HepG2 (cell line): Measurements from ENCODE around the gene FANK1. TPM values are rescaled to one million over a fixed set of nuclear protein-coding genes. Genes with fewer than 3 reads are reported as not detected.

Source experiments
- ATRX ChIP-seq: sonication (generic); formaldehyde crosslinking; IDR thresholded peaks from 2 replicates; pipeline ENCODE4 v1.4.0; 2020; ENCODE audit warnings: missing genetic modification reagents, borderline replicate concordance
- FOSL1 ChIP-seq: sonication (generic); formaldehyde crosslinking; IDR thresholded peaks from 2 replicates; pipeline ENCODE4 v1.9.0; 2021; ENCODE audit warnings: missing genetic modification reagents, borderline replicate concordance
- FOSL2 ChIP-seq: sonication (generic); formaldehyde crosslinking; IDR thresholded peaks from 2 replicates; pipeline ENCODE4 v1.4.0; 2020; ENCODE audit warnings: missing genetic modification reagents
- FOXA1 ChIP-seq, 2 experiments: fragments of 450-650 bp in 1 of 2; sonication (generic) in 1 of 2; formaldehyde crosslinking in 1 of 2; IDR thresholded peaks; 2 replicates each; pipeline versions ENCODE4 v1.4.0 to v1.6.1; 2016 to 2020; ENCODE audit warnings: missing genetic modification reagents in 1 of 2
- FOXK2 ChIP-seq: fragments of 450-650 bp; IDR thresholded peaks from 2 replicates; pipeline ENCODE4 v1.6.1; 2016
- GATAD2A ChIP-seq: IDR thresholded peaks from 2 replicates; pipeline ENCODE4 v1.6.1; 2016
- HOXA5 ChIP-seq: sonication (generic); formaldehyde crosslinking; IDR thresholded peaks from 2 replicates; pipeline ENCODE4 v1.4.0; 2020; ENCODE audit warnings: missing genetic modification reagents
- JUND ChIP-seq: sonication (generic); formaldehyde crosslinking; IDR thresholded peaks from 2 replicates; pipeline ENCODE4 v1.8.0; 2022; ENCODE audit warnings: mild to moderate bottlenecking, missing genetic modification reagents
- KLF16 ChIP-seq, 2 experiments: sonication (generic) in 1 of 2; formaldehyde crosslinking in 1 of 2; IDR thresholded peaks; 2 replicates each; pipeline versions ENCODE4 v1.6.1 to v1.8.0; 2016 to 2023; ENCODE audit warnings: missing genetic modification reagents in 2 of 2, missing compliant biosample characterization in 1 of 2
- MAFF ChIP-seq: IDR thresholded peaks from 2 replicates; pipeline ENCODE4 v1.6.1; 2011; ENCODE audit warnings: low read depth, low read length, improper control_type of control experiment
- NFE2L1 ChIP-seq: sonication (generic); formaldehyde crosslinking; IDR thresholded peaks from 2 replicates; pipeline ENCODE4 v1.4.0; 2020; ENCODE audit warnings: missing genetic modification reagents, mild to moderate bottlenecking, borderline replicate concordance
- PBX2 ChIP-seq: IDR thresholded peaks from 2 replicates; pipeline ENCODE4 v1.6.1; 2016; ENCODE audit warnings: control low read depth
- SOX13 ChIP-seq, 3 experiments: fragments of 450-650 bp in 1 of 3; sonication (generic) in 1 of 3; formaldehyde crosslinking in 1 of 3; IDR thresholded peaks in 2 of 3; conservative IDR thresholded peaks in 1 of 3; 2 replicates each; pipeline versions ENCODE4 v1.5.0 to v1.6.1; 2016 to 2020; ENCODE audit warnings: antibody characterized with exemption in 1 of 3, mild to moderate bottlenecking in 1 of 3, missing compliant biosample characterization in 1 of 3, missing genetic modification reagents in 1 of 3, moderate library complexity in 1 of 3
- STAG1 ChIP-seq: sonication (generic); formaldehyde crosslinking; IDR thresholded peaks from 2 replicates; pipeline ENCODE4 v1.4.0; 2020; ENCODE audit warnings: missing genetic modification reagents
- ZBTB38 ChIP-seq: sonication (generic); formaldehyde crosslinking; IDR thresholded peaks from 2 replicates; pipeline ENCODE4 v1.5.1; 2020; ENCODE audit warnings: mild to moderate bottlenecking, missing genetic modification reagents
- ZKSCAN8 ChIP-seq: IDR thresholded peaks from 2 replicates; pipeline ENCODE4 v1.6.1; 2016; ENCODE audit warnings: borderline replicate concordance, missing genetic modification reagents, missing compliant biosample characterization
- ZNF263 ChIP-seq: sonication (generic); formaldehyde crosslinking; IDR thresholded peaks from 2 replicates; pipeline ENCODE4 v1.4.0; 2020; ENCODE audit warnings: missing genetic modification reagents
- ZNF577 ChIP-seq: sonication (generic); formaldehyde crosslinking; IDR thresholded peaks from 2 replicates; pipeline ENCODE4 v1.4.0; 2020; ENCODE audit warnings: mild to moderate bottlenecking, low read depth, missing genetic modification reagents, borderline replicate concordance
- ZNF644 ChIP-seq: IDR thresholded peaks from 2 replicates; pipeline ENCODE4 v1.6.1; 2016; ENCODE audit warnings: low read depth
- ZNF670 ChIP-seq: sonication (generic); formaldehyde crosslinking; IDR thresholded peaks from 2 replicates; pipeline ENCODE4 v1.8.0; 2022; ENCODE audit warnings: mild to moderate bottlenecking, missing genetic modification reagents, borderline replicate concordance
- ZNF850 ChIP-seq: sonication (generic); formaldehyde crosslinking; conservative IDR thresholded peaks from 2 replicates; pipeline ENCODE4 v1.9.0; 2021; ENCODE audit warnings: mild to moderate bottlenecking, missing genetic modification reagents
- ZNF883 ChIP-seq: sonication (generic); formaldehyde crosslinking; IDR thresholded peaks from 2 replicates; pipeline ENCODE4 v1.5.1; 2020; ENCODE audit warnings: mild to moderate bottlenecking, missing genetic modification reagents; ENCODE audit errors: not compliant biosample characterization
- polyA plus RNA-seq, 8 experiments: library from polyadenylated mRNA; depleted of rRNA in 3 of 8; stranded (reverse) in 7 of 8; unstranded in 1 of 8; fragments of >200 nt; fragmentation: Illumina TruSeq in 4 of 8; extraction: Trizol in 4 of 8; gene quantifications; 2 replicates each; pipeline versions ENCODE4 v1.2.1 to v1.2.3, GENCODE V29; 2011 to 2016; ENCODE audit warnings: low read depth in 4 of 8, missing spikeins in 1 of 8, mixed read lengths in 1 of 8; ENCODE audit not compliant: insufficient read depth in 1 of 8
- total RNA-seq, 5 experiments: library from RNA; depleted of rRNA; stranded (reverse); fragments of >200 nt; fragmentation: Illumina TruSeq; extraction: Trizol; gene quantifications; 2 replicates each; pipeline ENCODE4 v1.2.3, GENCODE V29; 2016; ENCODE audit warnings: low read depth in 1 of 5
- TF ChIP-seq, protein P1 (sequence below): sonication (generic); formaldehyde crosslinking; IDR thresholded peaks from 2 replicates; pipeline ENCODE4 v1.4.0; 2020; ENCODE audit warnings: mild to moderate bottlenecking, missing genetic modification reagents
- TF ChIP-seq, protein P2 (sequence below): fragments of 450-650 bp; IDR thresholded peaks from 2 replicates; pipeline ENCODE4 v1.6.1; 2017
- TF ChIP-seq, protein P3 (sequence below): sonication (generic); formaldehyde crosslinking; IDR thresholded peaks from 2 replicates; pipeline ENCODE4 v1.4.0; 2020; ENCODE audit warnings: missing genetic modification reagents

Gene FANK1
- total and polyA plus RNA-seq, 2 of the 13 experiments (the other 11 are each of a cell fraction or from before 2014, with no cell fraction given), result 0.22 TPM; not detected in 1

- TF ChIP-seq, protein P1, sequence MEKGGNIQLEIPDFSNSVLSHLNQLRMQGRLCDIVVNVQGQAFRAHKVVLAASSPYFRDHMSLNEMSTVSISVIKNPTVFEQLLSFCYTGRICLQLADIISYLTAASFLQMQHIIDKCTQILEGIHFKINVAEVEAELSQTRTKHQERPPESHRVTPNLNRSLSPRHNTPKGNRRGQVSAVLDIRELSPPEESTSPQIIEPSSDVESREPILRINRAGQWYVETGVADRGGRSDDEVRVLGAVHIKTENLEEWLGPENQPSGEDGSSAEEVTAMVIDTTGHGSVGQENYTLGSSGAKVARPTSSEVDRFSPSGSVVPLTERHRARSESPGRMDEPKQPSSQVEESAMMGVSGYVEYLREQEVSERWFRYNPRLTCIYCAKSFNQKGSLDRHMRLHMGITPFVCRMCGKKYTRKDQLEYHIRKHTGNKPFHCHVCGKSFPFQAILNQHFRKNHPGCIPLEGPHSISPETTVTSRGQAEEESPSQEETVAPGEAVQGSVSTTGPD (CRISPR knock-in tag), result no peak
- TF ChIP-seq, protein P2, sequence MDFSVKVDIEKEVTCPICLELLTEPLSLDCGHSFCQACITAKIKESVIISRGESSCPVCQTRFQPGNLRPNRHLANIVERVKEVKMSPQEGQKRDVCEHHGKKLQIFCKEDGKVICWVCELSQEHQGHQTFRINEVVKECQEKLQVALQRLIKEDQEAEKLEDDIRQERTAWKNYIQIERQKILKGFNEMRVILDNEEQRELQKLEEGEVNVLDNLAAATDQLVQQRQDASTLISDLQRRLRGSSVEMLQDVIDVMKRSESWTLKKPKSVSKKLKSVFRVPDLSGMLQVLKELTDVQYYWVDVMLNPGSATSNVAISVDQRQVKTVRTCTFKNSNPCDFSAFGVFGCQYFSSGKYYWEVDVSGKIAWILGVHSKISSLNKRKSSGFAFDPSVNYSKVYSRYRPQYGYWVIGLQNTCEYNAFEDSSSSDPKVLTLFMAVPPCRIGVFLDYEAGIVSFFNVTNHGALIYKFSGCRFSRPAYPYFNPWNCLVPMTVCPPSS, result no peak
- 0 out of 2 replicates have a peak, but pooled peaks have one; percentile 47 for TF ChIP-seq FOXA1 (IDR thresholded peaks at IDR 0.05)
- TF ChIP-seq FOXA1 (CRISPR knock-in tag; IDR thresholded peaks at IDR 0.05), result no peak
- no peak for TF ChIP-seq SOX13 (IDR thresholded peaks at IDR 0.05)
- peak in 1 of 2 experiments; percentile 41; a peak in 1 of 4 replicates for TF ChIP-seq SOX13 (CRISPR knock-in tag; conservative IDR thresholded peaks at IDR 0.05 in 1 of 2, IDR thresholded peaks at IDR 0.05 in 1 of 2)
- TF ChIP-seq MAFF, result no peak
- TF ChIP-seq GATAD2A (CRISPR knock-in tag), result 0 out of 2 replicates have a peak, but pooled peaks have one; percentile 28
- 0 out of 2 replicates have a peak, but pooled peaks have one; percentile 45 for TF ChIP-seq JUND (CRISPR knock-in tag)
- no peak for TF ChIP-seq FOXK2
- TF ChIP-seq PBX2 (CRISPR knock-in tag), result no peak
- no peak for TF ChIP-seq ATRX
- TF ChIP-seq FOSL2 (CRISPR knock-in tag), result peak; percentile 96
- TF ChIP-seq, protein P3, sequence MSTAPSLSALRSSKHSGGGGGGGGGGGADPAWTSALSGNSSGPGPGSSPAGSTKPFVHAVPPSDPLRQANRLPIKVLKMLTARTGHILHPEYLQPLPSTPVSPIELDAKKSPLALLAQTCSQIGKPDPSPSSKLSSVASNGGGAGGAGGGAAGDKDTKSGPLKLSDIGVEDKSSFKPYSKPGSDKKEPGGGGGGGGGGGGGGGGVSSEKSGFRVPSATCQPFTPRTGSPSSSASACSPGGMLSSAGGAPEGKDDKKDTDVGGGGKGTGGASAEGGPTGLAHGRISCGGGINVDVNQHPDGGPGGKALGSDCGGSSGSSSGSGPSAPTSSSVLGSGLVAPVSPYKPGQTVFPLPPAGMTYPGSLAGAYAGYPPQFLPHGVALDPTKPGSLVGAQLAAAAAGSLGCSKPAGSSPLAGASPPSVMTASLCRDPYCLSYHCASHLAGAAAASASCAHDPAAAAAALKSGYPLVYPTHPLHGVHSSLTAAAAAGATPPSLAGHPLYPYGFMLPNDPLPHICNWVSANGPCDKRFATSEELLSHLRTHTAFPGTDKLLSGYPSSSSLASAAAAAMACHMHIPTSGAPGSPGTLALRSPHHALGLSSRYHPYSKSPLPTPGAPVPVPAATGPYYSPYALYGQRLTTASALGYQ, result no peak
- no peak for TF ChIP-seq ZNF883 (CRISPR knock-in tag)
- no peak for TF ChIP-seq ZNF577 (CRISPR knock-in tag)
- TF ChIP-seq ZNF263 (CRISPR knock-in tag), result no peak
- TF ChIP-seq ZKSCAN8, result no peak
- TF ChIP-seq KLF16 (CRISPR knock-in tag; IDR thresholded peaks at IDR 0.05), result no peak; a peak in 1 of 4 replicates
- no peak for TF ChIP-seq STAG1
- TF ChIP-seq ZBTB38, result no peak
- no peak for TF ChIP-seq NFE2L1 (CRISPR knock-in tag)
- TF ChIP-seq FOSL1 (CRISPR knock-in tag), result peak; percentile 82; the same call in 1 of the 2 replicates
- 0 out of 2 replicates have a peak, but pooled peaks have one; percentile 49 for TF ChIP-seq ZNF644 (CRISPR knock-in tag)
- TF ChIP-seq HOXA5, result no peak
- TF ChIP-seq ZNF850 (CRISPR knock-in tag), result no peak
- TF ChIP-seq ZNF670, result no peak
Measured at GRCh38 chr10:125878957-125879835, 17.2 kb upstream of the FANK1 start (continued).
